SIG-M5 treated with dmso at 0.1 percent for 504 hours (cell line): ENCODE results near the gene YTHDC2.
"Not testable (repeated sequence)": the region's sequence is repeated elsewhere in the genome, so short reads cannot be mapped to it uniquely, and the experiment has no call there.

Experiments used
- DNase-seq: peaks from one replicate; lab custom pipeline; 2025; ENCODE audit not compliant: unreplicated experiment; lab: John Stamatoyannopoulos, UW

The YTHDC2 gene

GRCh38 chr5:113601423-113601822 is 87.9 kb downstream of the YTHDC2 start:
- DNase-seq = no peak

GRCh38 chr5:113603246-113603645 is 89.8 kb downstream of the YTHDC2 start:
- not testable (repeated sequence) for DNase-seq

DNA sequence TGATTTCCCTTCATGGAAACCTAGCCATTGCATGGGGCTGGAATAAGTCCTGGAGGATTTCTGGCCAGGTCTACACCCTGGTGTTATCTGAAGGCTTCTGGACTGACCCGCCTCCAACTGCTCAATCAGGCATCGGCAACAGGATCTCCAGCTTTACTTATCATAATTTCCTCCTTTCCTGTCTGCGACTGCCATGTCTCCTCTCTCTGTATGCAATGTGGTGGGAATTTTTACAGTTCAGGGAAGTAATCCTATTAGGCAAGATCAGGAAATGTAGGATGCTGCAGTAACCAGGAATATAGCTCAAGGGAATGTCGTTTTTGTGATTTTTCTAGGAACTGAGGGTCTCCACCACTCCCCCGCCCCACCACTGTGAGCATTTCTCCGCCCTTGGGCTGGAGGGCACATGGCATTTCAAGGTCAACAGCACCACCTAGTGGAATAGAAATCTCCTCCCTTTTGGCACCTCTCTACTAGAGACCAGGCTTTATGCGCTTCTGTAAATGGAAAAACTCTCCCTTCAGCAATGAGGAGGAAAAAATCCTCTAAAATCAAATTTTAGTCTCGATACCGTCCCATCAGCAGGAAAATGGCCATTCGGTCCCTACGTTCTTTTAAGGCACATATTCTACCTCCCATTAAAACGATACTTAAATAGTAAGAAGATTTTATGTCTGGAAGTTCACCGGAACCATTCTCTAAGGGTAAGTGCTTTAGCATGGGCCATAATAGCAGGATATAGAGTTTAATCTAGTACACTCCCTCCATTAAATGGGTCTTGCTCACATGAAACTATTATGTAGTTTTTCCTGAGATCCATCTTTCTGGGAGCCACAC is 93.0 kb downstream of the YTHDC2 start:
- peak; percentile 54 for DNase-seq

DNA sequence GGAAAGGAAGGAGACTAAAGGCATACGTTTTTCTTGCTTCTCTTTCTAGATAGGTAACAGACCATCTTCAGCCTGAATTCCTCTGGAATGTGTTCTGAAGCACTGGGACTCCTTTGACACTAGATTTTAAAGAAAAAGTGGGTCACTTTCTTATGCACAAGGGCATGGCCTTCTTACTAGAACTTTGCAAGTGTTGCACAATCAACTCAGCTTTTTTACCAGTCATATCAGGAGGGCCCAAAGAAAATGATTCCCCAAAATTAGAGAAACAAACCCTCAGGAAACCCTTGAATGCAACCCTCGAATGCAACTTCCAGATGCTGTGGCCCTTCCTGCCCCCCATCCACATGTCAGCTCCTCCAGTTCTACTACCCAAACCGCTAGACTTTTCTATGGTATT is 93.9 kb downstream of the YTHDC2 start:
- DNase-seq = no peak

DNA sequence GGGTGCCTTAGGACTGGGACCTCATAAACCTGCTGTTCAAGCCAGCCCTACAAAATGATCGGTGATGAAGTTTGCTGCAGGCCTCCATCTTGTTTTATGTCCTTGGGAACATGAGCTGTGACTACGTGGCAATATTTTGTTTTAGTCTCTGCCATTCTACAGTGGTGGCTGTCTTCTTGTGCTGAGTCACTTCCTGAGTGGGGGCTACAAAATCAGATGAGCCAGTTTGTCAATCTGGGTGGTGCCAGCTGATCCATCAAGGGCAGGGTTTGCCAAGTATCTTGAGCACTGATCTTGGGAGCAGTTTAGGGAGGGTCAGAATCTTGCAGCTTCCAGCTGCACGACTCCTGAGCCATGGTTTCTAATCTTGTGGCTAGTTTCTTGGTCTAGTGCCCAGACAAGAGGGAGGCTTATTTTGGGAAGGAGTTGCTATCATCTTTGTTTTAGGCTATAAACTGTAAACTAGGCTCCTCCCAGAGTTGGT is 94.7 kb downstream of the YTHDC2 start:
- DNase-seq = no peak

DNA sequence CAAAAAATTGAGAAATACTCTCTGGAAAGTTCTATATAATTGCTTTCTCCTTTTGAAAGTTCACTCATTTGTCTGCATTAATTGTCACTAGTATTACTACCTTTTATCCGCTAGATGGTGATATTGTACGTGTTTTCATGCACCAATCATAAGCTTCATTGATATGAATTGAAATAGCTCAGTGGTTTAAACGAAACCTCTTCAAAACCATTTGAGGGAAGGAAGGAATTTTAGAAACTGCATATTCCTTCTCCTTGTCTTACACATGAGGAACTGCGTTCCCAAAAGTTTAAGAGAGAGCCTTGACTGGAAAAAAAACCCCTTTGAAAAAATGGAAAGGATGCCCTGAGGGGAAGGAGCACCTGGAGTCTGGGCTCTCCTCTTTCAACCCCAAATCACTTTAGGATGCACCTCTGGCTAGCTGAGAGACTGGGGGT is 98.6 kb downstream of the YTHDC2 start:
- peak; percentile 60 for DNase-seq

- no peak for DNase-seq
These were observed 100.7 kb downstream of the YTHDC2 start for GRCh38 chr5:113614191-113614590.

GRCh38 chr5:113615708-113616107 is 102.2 kb downstream of the YTHDC2 start:
- no peak for DNase-seq

DNA sequence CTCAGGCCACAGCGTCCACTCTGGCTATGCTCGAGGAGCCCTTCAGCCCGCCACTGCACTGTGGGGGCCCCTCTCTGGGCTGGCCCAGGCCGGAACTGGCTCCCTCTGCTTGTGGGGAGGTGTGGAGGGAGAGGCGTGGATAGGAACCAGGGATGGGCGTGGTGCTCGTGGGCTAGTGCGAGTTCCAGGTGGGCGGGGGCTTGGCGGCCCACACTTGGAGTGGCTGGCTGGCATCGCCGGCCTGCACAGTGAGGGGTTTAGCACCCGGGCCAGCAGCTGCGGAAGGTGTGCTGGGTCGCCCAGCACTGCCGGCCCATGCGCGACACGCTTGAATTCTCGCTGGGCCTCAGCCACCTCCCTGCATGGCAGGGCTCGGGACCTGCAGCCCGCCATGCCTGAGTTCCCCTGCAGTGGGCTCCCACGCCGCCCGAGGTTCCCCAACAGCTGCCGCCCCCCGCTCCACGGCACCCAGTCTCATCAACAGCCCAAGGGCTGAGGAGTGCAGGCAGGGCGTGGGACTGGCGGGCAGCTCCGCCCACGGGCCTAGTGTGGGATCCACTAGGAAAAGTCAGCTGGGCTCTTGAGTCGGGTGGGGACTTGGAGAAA is 103.8 kb downstream of the YTHDC2 start:
- no peak for DNase-seq

GRCh38 chr5:113632996-113633395 is 119.5 kb downstream of the YTHDC2 start:
- no peak for DNase-seq

DNA sequence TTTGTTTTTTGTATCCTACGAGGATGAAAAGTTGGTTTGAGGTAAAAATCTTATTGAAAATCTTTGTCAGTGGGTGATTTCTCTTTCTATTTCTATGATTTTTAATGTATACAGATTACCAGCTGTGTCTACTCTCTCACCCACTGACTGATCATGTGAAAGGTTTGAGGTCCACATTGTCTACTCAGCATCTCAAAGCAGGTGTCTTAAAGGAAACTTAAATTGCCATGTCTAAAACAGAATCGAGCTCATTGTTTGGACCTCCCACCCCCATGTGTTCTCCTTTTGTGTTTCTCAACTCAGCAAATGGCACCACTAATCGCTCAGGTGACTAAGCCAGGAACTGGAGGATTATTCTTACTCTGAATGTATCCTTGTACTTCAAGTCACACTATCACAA is 121.5 kb downstream of the YTHDC2 start:
- DNase-seq = no peak

GRCh38 chr5:113641715-113642114 is 128.2 kb downstream of the YTHDC2 start:
- no peak for DNase-seq
